Measurements from ENCODE around the gene IZUMO4.

DNA sequence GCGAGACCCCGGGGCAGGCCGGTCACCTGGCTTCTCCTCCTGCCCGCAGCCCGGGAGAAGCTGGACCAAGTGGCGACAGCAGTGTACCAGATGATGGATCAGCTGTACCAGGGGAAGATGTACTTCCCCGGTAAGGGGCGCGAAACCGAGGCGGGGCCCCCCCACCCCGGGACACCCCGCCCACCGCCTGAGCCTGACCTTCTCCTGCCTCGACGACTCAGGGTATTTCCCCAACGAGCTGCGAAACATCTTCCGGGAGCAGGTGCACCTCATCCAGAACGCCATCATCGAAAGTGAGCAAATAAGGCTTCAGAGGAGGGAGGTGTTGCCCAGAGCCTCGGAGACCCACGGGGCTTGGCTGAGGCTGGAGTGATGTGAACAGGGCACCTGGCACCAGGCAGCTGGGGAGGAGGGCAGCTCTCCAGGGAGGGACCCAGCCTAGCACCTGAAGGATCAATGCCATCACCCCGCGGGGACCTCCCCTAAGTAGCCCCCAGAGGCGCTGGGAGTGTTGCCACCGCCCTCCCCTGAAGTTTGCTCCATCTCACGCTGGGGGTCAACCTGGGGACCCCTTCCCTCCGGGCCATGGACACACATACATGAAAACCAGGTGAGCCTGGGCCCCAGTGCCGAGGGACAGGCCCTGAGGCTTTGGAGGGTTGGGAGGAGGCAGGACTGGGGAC lies 629 bp downstream of the IZUMO4 start:
- TF ChIP-seq YY1 (IDR thresholded peaks at IDR 0.05; ENCODE audit: insufficient read depth, insufficient read length) (no peak), SUZ12 (IDR thresholded peaks at IDR 0.05; ENCODE audit: extremely low read depth, insufficient read depth, insufficient read length) (no peak), ZNF274 (IDR thresholded peaks at IDR 0.05; ENCODE audit: low read depth, low read length) (no peak)
